Activated CD4-positive, alpha-beta T cell treated with anti-CD3 and anti-CD28 coated beads for 1 hour (primary cell): Measurements from ENCODE around the gene MS4A12.
"Not testable (repeated sequence)": the region's sequence is repeated elsewhere in the genome, so short reads cannot be mapped to it uniquely, and the experiment has no call there.

ENCODE experiments used
- DNase-seq: peaks from one replicate; pipeline ENCODE4 v3.0.0-alpha.2; 2020

The MS4A12 gene

DNA sequence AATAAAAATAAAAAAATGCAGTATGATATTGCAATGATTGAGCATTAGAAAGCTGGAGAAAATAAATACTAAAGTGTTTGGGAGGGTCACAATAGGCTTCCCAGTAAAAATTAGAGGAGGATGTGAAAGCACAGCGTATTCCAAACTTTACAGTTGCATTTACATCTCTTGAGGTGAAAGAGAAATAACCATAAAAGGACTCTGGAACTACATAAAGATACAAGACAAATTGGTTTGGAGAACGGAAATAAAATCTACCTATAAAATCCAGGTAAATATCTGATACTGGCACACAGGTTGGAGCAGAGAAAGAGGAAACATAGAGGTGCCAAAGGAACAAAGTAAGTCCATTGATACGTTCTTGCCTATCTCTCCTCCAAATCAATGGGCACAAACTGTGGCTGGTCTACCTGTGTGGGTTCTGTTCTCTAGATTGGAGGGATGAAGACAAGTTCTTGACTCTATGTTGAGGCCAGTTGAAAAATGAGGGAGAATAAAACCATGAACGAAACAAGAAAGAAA, at the start of gene MS4A12:
TSS of gene MS4A12 (plus strand) at position 291 of the 522 bp plus-strand sequence. CDS start 4,541 bp downstream, outside the sequence.
- no peak for DNase-seq

DNA sequence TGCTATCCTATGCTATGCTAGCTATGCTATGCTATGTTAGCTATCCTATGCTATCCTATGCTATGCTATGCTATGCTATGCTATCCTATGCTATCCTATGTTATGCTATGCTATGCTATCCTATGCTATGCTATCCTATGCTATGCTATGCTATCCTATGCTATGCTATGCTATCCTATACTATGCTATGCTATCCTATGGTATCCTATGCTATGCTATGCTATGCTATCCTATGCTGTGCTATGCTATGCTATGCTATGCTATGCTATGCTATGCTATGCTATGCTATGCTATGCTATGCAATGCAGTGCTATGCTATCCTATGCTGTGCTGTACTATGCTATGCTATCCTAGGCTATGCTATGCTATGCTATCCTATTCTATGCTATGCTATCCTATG, 45.5 kb upstream of the MS4A12 start:
- no peak for DNase-seq

GRCh38 chr11:60447846-60448245, 44.7 kb upstream of the MS4A12 start:
- no peak for DNase-seq

DNA sequence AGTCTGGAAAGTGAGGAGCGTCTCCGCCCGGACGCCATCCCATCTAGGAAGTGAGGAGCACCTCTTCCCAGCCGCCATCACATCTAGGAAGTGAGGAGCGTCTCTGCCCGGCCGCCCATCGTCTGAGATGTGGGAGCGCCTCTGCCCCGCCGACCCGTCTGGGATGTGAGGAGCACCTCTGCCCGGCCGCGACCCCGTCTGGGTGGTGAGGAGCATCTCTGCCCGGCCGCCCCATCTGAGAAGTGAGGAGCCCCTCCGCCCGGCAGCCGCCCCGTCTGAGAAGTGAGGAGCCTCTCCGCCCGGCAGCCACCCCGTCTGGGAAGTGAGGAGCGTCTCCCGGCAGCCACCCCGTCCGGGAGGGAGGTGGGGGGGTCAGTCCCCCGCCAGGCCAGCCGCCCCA, 41.4 kb upstream of the MS4A12 start:
- DNase-seq: not testable (repeated sequence)

DNA sequence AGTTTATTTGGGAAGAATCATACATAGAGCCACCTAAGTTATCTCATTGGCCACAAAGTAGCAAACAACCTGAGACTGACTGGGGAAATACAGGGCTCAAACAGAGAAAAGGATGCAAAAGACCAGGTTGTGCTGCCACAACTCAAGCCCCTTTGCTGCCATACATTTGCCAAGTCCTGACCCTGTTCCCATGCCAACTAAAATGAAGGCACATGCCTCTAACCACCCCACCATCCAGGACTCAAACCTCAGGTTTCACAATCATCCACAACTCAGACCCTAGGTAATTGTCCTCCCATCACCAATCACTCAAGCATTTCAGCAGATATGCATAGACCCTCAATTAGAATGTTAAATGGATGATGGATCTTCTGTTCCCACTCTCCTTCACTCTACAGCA, 38.4 kb upstream of the MS4A12 start:
- no peak for DNase-seq

DNA sequence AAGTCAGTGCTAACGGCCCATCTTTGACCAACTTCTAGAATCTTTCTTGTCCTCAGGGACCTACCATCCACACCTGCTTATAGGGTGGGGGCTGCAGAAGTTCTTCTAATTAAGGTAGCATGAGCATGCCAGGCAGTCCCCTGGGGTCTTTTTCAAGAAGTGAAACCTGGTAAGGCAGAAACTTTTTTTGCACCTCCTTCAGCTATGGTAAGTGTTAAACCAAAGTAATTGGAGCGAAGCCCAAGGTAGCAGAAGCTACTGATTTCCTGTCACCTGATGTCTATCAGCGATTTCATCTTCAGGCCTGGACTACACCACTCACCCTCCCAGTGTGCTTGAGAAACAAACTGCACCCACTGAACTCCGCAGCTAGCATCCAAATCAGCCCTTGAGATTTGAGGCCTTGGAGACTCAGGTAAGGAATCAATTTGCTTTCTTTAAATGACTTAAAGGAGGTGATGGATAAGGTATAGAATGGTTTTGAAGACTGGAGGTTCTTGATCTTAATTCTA, 37.0 kb upstream of the MS4A12 start, which contains the start of gene MS4A1:
TSS of gene MS4A1 (plus strand) at position 317 of the 512 bp plus-strand sequence. CDS start 6,528 bp downstream, outside the sequence.
- no peak for DNase-seq

- no peak for DNase-seq
Observed at GRCh38 chr11:60457576-60457975, 35.0 kb upstream of the MS4A12 start.

GRCh38 chr11:60459345-60459744, 33.2 kb upstream of the MS4A12 start:
- no peak for DNase-seq

DNA sequence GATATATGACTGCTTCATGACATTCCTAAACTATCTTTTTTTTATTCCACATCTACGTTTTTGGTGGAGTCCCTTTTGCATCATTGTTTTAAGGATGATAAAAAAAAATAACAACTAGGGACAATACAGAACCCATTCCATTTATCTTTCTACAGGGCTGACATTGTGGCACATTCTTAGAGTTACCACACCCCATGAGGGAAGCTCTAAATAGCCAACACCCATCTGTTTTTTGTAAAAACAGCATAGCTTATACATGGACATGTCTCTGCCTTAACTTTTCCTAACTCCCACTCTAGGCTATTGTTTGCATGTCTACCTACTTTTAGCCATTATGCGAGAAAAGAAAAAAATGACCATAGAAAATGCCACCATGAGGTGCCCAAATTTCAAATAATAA, 23.7 kb upstream of the MS4A12 start:
- DNase-seq: no peak

GRCh38 chr11:60469723-60470122, 22.9 kb upstream of the MS4A12 start:
- no peak for DNase-seq

DNA sequence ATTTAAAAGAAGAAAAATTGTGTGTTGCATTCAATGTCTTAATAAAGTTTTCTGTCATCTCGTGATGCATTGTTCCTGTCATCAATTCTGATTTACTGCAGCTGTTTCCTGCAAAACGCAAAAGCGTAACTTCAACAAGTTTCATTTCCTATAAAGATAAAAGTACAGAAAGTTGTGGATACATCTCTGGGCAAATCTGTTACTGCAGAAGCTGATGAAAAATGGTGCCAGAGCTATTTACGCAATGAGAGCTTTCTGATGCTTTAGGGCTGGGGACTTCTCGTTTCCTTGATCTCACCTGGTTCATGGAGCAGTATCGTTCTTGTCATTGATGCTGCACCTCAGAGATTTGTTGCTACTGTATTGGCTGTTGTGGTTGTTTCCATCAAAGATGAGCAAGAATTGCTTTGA, 15.5 kb upstream of the MS4A12 start:
- DNase-seq: no peak

GRCh38 chr11:60482361-60482760, 10.2 kb upstream of the MS4A12 start:
- no peak for DNase-seq

DNA sequence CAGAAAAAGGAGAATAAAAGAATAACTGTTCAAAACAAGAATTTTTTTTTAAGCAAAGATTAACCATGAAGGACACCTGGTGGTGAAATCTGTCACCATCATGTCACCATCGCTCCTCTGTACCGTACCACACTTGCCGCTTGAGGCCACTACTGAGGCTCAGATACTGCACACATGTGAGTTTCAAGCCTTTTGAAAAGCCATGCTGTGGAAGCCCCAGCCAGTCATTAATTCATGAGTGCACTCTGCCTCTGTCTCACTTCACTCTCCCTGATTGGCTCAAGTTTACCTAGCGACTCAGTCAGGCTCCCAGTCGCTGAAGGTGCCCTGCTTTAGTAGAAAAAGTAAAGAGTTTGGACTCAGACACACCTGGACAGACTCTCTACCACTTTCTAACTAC, 6.6 kb upstream of the MS4A12 start:
- DNase-seq: no peak

DNA sequence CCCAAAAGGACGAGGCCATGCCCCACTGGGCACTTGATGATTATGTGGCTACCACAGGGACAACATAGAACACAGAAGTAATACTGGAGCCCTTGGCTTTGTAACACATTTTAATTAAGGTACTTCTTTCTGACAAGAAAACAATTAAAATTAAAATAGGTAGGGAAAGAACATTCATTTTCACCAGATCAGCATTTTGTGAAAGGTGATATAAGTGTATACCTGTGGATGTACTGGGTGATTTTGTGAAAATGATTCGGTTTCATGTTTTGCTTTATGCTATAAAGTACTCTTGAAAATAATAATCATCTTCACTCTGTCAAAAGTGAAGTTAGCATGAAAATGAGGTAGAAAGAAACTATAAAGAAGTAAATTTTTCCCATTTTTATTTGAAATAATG, 876 bp downstream of the MS4A12 start:
- no peak for DNase-seq

DNA sequence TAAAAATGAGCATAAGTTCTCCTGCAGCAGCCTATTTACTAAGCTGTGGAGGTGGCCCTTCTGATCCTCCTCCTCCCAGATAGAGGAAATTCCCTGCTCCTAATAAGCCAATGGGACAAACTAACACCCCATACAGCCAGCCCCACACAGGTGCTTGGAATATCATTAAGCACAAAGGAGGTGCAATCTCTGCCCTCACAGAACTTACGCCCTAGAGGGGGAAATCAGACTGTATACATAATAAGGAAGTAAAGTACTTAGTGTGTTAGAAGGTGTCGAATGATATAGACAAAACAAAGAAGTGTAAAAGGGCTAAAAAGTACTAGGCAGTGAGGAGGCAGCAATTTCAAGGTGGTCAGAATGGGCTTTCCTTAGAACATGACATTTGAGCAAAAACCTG, 5.8 kb downstream of the MS4A12 start:
- DNase-seq: no peak

- no peak for DNase-seq
Observed at GRCh38 chr11:60498853-60499252, 6.3 kb downstream of the MS4A12 start.

DNA sequence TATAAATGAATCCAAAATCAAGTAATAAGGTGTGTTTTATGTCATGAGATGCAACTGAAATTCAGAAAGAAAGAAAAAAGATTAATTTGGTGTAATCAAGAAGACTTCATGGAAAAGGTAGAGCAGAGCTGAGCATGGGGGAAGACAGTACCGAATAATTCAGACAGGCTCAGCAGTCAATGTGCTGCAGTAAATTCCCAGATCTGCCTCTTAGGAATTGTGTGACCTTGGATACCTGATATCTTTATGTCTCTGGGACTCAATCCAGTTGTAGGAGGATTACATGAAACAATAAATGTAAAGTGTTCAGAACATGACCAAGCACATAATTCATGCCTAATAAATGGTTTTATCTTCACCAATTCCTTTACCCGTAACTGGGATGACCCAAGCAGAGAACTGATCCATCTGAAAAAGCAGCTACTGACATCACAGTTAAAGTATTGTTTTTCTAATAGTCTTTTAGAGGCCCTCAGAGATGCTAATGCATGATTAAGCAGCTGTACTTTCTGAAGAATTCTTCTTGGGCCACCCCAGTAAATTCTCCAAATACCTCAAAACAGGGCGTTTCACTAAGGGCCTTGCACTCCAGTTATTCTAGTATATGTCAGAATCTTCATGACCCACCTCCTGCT, 7.8 kb downstream of the MS4A12 start:
- no peak for DNase-seq

DNA sequence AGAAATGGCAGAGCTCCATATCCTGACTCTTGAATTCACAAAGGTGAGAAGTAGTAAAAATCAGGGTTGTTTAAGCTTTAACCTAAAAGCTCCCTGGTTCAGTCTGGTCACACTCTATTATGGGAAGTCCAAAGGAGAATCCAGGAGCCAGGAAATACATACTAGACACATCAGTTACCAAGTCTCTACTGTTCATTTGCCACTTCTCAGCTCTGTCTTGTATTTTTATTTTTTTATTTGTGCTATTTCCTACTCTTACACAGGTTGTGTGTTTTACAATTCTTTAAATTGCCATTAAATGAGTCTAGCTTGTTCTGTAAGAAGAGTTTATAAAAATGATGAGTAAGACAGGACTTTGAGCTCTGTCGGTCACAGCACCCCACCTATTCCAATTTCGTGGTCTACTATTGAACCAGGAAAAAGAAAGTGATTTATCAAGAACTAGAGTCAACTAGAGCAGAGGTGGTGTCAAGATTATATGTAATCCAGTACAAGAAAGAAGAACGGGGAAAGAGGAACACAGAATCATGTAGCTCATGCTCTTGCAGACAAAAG, 9.7 kb downstream of the MS4A12 start:
- no peak for DNase-seq

DNA sequence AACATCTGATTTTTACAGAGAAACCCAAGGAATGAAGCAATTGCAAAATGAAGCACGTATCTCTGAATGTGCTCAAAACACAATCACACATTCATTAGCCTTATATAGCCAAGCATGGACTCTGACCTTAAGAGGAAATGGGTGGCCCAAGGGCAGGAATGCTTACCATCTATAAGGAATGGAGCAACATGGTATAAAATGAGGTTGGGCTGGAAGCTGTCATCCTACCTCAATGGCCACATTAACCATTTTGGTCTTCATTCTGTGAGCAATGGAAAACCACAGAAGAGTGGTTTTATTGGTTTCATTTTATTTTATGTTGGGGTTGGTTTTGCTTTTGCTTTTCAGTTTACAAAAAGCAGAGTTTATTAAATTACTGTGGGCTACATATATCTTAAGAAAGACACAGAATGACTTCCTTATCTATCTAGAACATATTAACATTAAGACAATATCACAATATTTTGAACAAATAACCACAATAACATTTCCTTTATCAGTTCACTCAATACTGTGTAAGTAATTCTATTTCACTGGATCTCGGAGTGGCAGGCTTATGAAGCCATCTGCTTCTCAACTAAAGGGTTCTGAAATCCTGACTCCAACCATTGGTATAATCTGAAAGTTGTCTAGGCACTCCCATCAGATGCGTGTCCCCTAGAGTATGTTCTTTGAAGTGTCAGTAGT, 11.8 kb downstream of the MS4A12 start:
- DNase-seq: no peak

GRCh38 chr11:60509609-60510008, 17.0 kb downstream of the MS4A12 start:
- not testable (repeated sequence) for DNase-seq

DNA sequence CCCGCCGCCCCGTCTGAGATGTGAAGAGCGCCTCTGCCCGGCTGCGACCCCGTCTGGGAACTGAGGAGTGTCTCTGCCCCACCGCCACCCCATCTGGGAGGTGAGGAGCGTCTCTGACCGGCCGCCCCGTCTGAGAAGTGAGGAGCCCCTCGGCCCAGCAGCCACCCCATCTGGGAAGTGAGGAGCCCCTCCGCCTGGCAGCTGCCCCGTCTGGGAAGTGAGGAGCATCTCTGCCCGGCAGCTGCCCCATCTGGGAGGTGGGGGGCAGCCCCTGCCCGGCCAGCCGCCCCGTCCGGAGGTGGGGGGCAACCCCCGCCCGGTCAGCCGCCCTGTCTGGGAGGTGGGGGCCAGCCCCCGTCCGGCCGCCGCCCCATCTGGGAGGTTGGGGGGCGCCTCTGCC, 17.6 kb downstream of the MS4A12 start:
- DNase-seq: not testable (repeated sequence)

GRCh38 chr11:60511393-60511792, 18.8 kb downstream of the MS4A12 start:
- no peak for DNase-seq

DNA sequence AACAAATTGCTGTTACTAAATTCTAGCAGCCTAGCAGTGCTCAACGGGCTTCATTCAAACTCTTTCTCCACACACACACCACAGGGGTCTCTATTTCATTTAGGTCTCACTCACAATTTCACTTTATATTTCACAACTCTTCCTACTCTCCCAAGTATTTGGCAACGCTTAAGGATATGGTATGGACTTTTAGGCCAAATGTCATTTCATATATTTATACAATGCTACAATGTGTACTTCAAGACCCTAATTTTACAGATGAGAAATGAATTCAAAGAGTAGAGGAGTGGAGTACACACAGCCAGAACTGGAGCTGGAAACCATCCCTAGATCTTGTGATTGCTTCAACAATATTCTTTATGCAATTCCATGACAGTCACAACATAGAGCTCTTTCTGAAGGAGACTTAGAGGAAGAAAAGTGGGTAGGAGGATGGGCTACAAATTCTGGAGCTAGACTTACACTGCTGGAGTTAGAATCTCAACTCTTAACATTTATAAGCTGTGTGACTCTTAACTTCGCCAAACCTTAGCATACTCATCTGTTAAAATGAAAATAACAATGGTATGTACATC, 20.2 kb downstream of the MS4A12 start:
- DNase-seq: no peak
